Thyroid gland (tissue), 4 donors: ENCODE results near the gene TCTN3.
A peak's percentile ranks its signal among the peaks of the same experiment; 100 is the strongest.

Experiments
- POLR2A ChIP-seq, 2 donors: fragments of 450-650 bp; IDR thresholded peaks; one replicate each; pipeline ENCODE4 v1.6.1; 2017; ENCODE audit warnings: antibody characterized with exemption in 2 of 2, mild to moderate bottlenecking in 2 of 2, moderate library complexity in 1 of 2
- TF ChIP-seq, protein P1 (sequence below), 6 experiments: fragments of 200-600 bp in 3 of 6; fragments of 450-650 bp in 3 of 6; sonication (generic) in 3 of 6; IDR thresholded peaks; one replicate each; pipeline ENCODE4 v1.5.1; 2016 to 2019; ENCODE audit warnings: antibody characterized with exemption in 6 of 6, mild to moderate bottlenecking in 2 of 6, inconsistent platforms in 1 of 6, moderate library complexity in 1 of 6

- TF ChIP-seq, protein P1, sequence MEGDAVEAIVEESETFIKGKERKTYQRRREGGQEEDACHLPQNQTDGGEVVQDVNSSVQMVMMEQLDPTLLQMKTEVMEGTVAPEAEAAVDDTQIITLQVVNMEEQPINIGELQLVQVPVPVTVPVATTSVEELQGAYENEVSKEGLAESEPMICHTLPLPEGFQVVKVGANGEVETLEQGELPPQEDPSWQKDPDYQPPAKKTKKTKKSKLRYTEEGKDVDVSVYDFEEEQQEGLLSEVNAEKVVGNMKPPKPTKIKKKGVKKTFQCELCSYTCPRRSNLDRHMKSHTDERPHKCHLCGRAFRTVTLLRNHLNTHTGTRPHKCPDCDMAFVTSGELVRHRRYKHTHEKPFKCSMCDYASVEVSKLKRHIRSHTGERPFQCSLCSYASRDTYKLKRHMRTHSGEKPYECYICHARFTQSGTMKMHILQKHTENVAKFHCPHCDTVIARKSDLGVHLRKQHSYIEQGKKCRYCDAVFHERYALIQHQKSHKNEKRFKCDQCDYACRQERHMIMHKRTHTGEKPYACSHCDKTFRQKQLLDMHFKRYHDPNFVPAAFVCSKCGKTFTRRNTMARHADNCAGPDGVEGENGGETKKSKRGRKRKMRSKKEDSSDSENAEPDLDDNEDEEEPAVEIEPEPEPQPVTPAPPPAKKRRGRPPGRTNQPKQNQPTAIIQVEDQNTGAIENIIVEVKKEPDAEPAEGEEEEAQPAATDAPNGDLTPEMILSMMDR (IDR thresholded peaks at IDR 0.05), result peak in 1 of 6 experiments; percentile 2
- TF ChIP-seq POLR2A (IDR thresholded peaks at IDR 0.05), result peak in 1 of 2 donors; percentile 66
These were observed 37.2 kb downstream of the TCTN3 start, which contains the start of gene ALDH18A1 for GRCh38 chr10:95656291-95657164.
